BJ (cell line): ENCODE measurements around the gene GPER1. TPM values are rescaled to one million over a fixed set of nuclear protein-coding genes. Genes with fewer than 3 reads are reported as not detected.
"Not testable (repeated sequence)": the region's sequence is repeated elsewhere in the genome, so short reads cannot be mapped to it uniquely, and the experiment has no call there.

Experiments
- CTCF ChIA-PET: fragments of 350-600 bp; formaldehyde crosslinking; extraction: SDS; loops from one replicate; lab custom pipeline; 2021; ENCODE audit warnings: antibody characterized with exemption, inconsistent platforms; lab: Yijun Ruan, JAX
- POLR2A ChIA-PET: fragments of 300-600 bp; sonication (Branson Sonifier 250); formaldehyde crosslinking; extraction: SDS; loops from one replicate; lab custom pipeline; 2021; ENCODE audit warnings: antibody characterized with exemption; lab: Charles Lee
- DNase-seq: peaks from one replicate; pipeline ENCODE4 v3.0.0-alpha.2; 2011; ENCODE audit warnings: low read depth
- H3K27me3 ChIP-seq: 2 replicates; pipeline ENCODE4 v1.6.0; 2011; ENCODE audit warnings: low read length; ENCODE audit not compliant: control insufficient read depth, insufficient read depth
- H3K36me3 ChIP-seq: 2 replicates; pipeline ENCODE4 v1.5.1; 2011; ENCODE audit warnings: low read length; ENCODE audit not compliant: control insufficient read depth, insufficient read depth
- H3K4me3 ChIP-seq: 2 replicates; pipeline ENCODE4 v1.5.1; 2011; ENCODE audit warnings: low read depth, mild to moderate bottlenecking, control low read depth, low read length
- CTCF ChIP-seq: IDR thresholded peaks from 2 replicates; pipeline ENCODE4 v1.5.1; 2011; ENCODE audit warnings: low read depth, mild to moderate bottlenecking, control low read depth, inconsistent platforms, low read length, moderate library complexity; ENCODE audit not compliant: insufficient read depth
- polyA plus RNA-seq: library from polyadenylated mRNA; depleted of rRNA; stranded (reverse); fragments of >200 nt; gene quantifications from 2 replicates; pipeline ENCODE4 v1.2.3, GENCODE V29; 2011

Gene GPER1
- polyA plus RNA-seq, 1 experiment, result 3.1 TPM

- no peak for TF ChIP-seq CTCF
- ChIA-PET CTCF (interaction anchor here (3.1 kb wide), 1 partner anchor 79 kb away, joined by 17 read pairs; no protein-coding TSS in a partner anchor), POLR2A (no interaction called here)
- Histone ChIP-seq H3K4me3 (no peak overlapping the region), H3K36me3 (no peaks in the 10 kb centered on the region), H3K27me3 (no peaks in the 10 kb centered on the region)
- DNase-seq, result no peak
Observed at GRCh38 chr7:1071731-1072254, 16.1 kb upstream of the GPER1 start.

GRCh38 chr7:1073142-1073977, 14.6 kb upstream of the GPER1 start:
- ChIA-PET CTCF (interaction anchor here (0.9 to 3.1 kb wide), 2 partner anchors 13 to 80 kb away, joined by 3 to 17 read pairs; no protein-coding TSS in a partner anchor), POLR2A (no interaction called here)
- no peak for DNase-seq
- no peaks in the 10 kb centered on the region for H3K27me3 ChIP-seq
- H3K36me3 ChIP-seq, result no peaks in the 10 kb centered on the region
- H3K4me3 ChIP-seq, result no peak overlapping the region
- TF ChIP-seq CTCF, result no peak

DNA sequence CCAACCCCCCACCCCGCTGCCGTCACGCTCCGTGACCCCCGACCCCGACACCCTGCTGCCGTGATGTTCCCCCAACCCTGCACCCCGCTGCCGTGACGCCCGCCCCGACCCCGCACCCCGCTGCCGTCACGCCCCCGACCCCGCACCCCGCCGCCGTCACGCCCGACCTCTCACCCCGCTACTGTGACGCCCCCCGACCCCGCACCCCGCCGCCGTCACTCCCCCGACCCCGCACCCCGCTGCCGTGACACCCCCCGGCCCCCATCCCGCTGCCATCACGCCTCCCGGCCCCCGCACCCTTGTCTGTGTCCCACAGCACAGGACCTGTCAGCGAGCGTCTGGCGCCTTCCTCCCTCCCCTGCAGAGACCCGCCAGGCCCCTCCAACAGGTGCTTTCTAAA, 13.9 kb upstream of the GPER1 start:
- DNase-seq, H3K27me3 ChIP-seq, H3K36me3 ChIP-seq, H3K4me3 ChIP-seq, POLR2A ChIA-PET: not testable (repeated sequence)
- CTCF ChIA-PET, result interaction anchor here (3.1 to 6.0 kb wide), 2 partner anchors 9 to 81 kb away, joined by 17 to 38 read pairs; no protein-coding TSS in a partner anchor

DNA sequence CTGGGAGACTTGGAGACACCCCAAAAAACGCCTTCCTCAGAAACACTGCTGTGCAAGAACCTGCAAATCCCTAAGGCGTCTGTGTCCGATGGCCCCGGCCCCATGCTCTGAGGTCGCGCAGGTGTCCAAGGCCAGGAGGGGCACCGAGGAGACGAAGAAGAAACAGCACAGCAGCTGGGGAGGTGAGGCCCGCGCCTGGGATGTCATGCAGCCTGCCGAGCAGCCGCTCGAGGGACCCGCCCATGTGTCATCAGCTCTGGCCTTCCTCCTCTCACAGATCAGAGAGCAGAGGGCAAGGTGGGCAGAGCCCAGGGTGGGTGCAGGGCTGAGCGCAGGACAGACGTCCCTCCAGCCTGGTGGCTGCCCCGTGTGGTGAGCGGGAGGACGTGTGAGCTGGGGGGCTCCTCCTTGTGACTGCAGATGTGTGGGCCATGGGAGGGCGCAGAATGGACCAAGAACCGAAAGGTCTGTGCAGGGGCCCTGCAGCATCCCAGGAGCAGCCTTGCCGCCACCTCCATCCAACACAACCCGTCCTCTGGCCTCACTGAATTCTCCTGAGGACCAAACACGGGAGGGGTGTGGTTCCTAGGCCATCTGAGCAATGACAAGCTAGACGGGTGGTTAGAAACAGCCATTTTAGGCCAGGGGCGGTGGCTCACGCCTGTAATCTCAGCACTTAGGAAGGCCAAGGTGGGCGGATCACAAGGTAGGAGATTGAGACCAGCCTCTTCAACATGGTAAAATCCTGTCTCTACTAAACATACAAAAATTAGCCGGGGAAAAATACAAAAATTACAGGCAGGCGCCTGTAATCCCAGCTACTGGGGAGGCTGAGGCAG, 13.1 kb upstream of the GPER1 start:
- no peak for DNase-seq
- no peak for TF ChIP-seq CTCF
- Histone ChIP-seq H3K27me3 (no peaks in the 10 kb centered on the region), H3K36me3 (no peaks in the 10 kb centered on the region), H3K4me3 (no peak overlapping the region)
- ChIA-PET CTCF (interaction anchor here (1.1 to 6.0 kb wide), 3 partner anchors 9 to 82 kb away, joined by 3 to 38 read pairs (median 11); partner anchors contain the start of gene GPER1), POLR2A (no interaction called here)

- no peaks in the 10 kb centered on the region for H3K36me3 ChIP-seq
- no peak for DNase-seq
- no peaks in the 10 kb centered on the region for H3K27me3 ChIP-seq
- TF ChIP-seq CTCF, result no peak
- H3K4me3 ChIP-seq, result no peak overlapping the region
- ChIA-PET CTCF (interaction anchor here (1.6 to 6.0 kb wide), 2 partner anchors 11 to 83 kb away, joined by 6 to 38 read pairs; no protein-coding TSS in a partner anchor), POLR2A (no interaction called here)
Observed at GRCh38 chr7:1076184-1077072, 11.5 kb upstream of the GPER1 start.
